Ovary (tissue), 3 donors: Measurements from ENCODE around the gene SAMD10.

ENCODE experiments used
- CTCF ChIP-seq, 3 donors: fragments of 450-650 bp in 2 of 3; fragments of 200-600 bp in 1 of 3; IDR thresholded peaks; one replicate each; pipeline versions ENCODE4 v1.5.1 to v1.8.0; 2016 to 2022; ENCODE audit warnings: antibody characterized with exemption in 3 of 3, mild to moderate bottlenecking in 1 of 3
- POLR2A ChIP-seq: fragments of 450-650 bp; IDR thresholded peaks from one replicate; pipeline ENCODE4 v1.6.1; 2017; ENCODE audit warnings: antibody characterized with exemption, mild to moderate bottlenecking, moderate library complexity
- donor health status: DM: no; HTN: no; CAD: no.

- TF ChIP-seq CTCF (IDR thresholded peaks at IDR 0.05) (no peak), POLR2A (no peak)
Measured at GRCh38 chr20:63970714-63971431, 8.6 kb downstream of the SAMD10 start.
